CD1c-positive myeloid dendritic cell (primary cell): ENCODE results near the gene DAB1.

Experiments
- DNase-seq: peaks from one replicate; pipeline ENCODE4 v3.0.0-alpha.2; 2016; ENCODE audit errors: extremely low spot score

The DAB1 gene

DNA sequence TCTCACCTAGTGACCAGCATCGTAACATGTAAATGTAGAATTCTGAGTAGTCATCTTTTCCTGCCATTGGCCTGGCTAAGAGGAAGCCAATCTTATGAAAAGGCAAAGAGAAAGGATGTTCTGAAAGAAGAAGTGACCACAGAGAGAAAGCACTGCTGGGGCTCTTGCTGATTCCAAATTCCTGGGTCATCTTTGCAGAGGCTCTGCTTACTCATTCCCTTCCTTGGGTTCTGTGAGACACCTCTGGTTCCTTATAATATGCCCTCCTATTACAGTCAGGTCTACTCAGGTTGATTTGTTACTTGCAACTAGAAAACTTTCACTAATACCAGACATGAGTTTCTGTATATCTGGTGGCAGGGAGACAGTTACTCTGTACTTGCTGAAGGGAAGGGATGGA lies 259.3 kb downstream of the DAB1 start:
- no peak for DNase-seq

- DNase-seq = no peak
These were observed 260.1 kb downstream of the DAB1 start for GRCh38 chr1:57163789-57164188.

DNA sequence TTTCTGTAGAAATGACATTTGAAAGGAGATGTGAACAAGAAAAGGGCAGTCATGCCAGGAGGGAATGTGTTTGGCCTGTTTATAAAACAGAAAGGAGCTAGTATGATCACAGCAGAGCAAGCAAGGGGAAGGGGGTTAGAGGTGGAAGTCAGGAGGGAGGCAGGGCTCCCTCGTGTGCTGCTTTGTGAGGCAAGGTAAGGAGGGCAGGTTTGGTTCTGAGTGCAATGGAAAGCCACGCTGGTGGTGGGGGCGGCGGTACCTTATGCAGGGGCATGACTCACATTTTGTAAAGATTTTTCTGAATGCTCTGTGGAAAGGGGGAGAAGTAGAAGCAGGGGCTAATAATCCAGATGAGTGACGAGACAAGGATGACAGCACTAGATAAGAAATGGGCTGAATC lies 260.5 kb downstream of the DAB1 start:
- no peak for DNase-seq

DNA sequence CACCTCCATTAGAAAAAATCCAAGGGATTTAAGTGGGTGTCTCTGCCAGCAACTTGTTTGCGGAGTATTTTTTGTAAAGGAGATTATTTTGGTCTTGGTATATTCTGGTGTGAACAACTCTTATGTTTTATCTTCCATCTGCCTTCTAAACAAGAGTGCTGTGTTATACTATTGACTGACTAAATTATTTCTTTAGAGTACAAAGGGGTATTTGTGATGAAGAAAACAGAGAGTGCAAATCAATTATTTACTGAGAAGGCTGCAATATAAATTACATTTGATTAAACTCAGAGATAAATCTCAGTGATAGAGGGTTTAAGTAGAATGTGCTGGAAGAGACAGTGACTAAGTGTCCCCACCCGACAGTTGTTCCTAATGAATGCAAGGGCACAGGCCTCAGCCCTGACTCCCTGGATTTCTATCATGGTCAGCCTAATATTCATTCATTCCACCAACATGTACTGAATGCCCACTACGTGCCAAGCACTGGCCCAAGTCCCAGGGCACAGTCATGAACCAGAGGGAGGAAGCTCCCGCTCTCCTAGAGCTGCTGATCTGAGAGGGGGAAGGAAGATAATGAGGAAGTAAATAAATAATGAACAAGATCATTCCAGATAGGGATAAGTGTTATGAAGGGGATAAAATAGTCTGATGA lies 261.1 kb downstream of the DAB1 start:
- DNase-seq = no peak

GRCh38 chr1:57160594-57160993 lies 263.3 kb downstream of the DAB1 start:
- DNase-seq = no peak

GRCh38 chr1:57158604-57158998 lies 265.3 kb downstream of the DAB1 start:
- DNase-seq = no peak

GRCh38 chr1:57157818-57158603 lies 265.8 kb downstream of the DAB1 start:
- DNase-seq = no peak

DNA sequence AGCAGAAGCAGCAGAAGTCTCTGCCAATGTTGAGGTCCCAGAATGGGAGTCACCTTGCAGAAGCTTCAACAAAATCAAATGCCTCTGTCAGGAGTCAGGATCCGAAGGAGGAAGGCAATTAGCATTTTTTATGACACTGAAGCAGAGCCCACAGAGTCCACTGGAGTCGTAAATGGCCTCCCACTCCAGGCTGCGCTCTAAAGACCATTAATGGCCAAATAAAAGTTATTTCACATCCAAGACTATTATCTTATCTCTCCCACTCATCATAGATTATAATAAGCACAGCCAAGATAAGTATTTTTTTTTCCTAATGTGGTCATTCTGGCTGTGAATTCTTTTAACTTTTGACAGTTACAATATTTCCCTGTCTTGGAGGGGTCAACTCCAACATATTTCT lies 267.0 kb downstream of the DAB1 start:
- DNase-seq = no peak

DNA sequence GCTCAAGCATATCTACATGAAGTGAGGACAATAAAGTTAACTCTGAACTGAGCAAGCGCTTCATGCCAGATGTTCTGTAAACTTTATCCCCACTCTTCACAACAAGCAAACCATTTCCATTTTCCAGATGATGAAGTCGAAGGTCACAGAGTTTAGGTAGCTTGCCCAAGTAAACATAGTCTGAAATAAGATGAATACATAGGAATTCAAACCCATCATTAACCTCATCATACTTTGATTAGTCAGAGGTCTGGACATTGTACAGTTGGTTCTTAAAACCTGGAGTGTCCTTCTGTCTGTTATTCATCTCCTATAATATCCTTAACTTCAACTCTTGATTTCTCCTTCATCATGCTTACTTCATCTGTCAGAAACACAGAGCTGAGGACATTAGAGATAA lies 277.8 kb downstream of the DAB1 start:
- DNase-seq = no peak

DNA sequence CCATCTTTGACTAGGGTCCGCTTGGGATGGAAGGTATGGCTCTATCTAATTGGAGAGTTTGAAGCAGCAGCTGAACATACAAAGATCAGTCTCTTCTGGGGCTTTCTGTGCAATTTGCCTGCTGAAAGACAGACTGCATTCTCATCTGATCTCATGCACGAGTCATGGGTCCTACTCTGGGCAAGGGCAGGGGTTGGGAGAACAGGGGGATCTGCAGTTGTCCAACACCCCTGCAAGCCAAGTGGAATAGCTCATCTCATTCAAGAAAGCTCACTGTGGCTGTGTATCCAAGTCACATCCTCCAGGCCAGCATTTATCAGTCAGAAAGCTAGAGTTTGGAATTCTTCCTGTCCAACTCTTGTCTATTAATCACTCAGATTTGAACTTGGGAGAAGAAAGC lies 280.9 kb downstream of the DAB1 start:
- no peak for DNase-seq

- no peak for DNase-seq
These were observed 281.7 kb downstream of the DAB1 start for GRCh38 chr1:57142169-57142568.

- no peak for DNase-seq
These were observed 285.3 kb downstream of the DAB1 start for GRCh38 chr1:57138432-57139078.

- no peak for DNase-seq
These were observed 285.9 kb downstream of the DAB1 start for GRCh38 chr1:57137980-57138379.

DNA sequence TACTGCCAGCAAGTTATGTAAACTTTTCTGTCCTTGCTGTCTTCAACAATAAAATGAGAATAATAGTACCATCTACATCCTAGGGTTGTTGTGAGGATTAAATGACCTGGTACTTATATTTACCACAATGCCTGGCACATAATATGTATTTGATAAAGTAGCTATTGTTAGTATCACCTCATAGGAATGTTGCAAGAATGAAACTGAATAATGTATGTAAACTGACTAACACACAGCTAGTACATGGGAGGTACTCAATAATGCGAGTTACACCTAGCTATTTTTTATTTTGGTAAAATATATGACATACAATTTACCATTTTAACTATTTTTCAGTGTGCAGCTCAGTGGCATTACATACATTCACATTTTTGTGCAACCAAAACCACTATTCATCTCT lies 289.1 kb downstream of the DAB1 start:
- no peak for DNase-seq

DNA sequence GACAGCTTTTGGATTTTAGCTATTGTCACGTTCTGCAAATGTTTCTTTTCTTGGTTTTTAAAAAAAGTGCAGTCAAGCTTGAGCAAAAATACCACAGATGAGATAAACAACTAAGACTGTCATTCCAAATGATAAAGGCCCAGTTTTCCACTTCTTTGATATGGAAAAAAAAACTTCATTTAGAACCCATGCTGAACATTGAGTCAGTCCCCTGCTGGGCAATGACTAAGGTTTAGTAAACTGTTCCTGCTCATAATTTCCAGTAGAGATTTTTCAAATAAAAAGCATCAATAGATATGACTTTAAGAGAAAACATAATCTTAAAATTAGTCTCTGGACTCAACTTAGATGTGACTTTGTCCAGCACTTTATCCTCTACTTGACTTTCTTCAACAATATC lies 290.2 kb downstream of the DAB1 start:
- DNase-seq = no peak

GRCh38 chr1:57132993-57133622 lies 290.8 kb downstream of the DAB1 start:
- DNase-seq = no peak

DNA sequence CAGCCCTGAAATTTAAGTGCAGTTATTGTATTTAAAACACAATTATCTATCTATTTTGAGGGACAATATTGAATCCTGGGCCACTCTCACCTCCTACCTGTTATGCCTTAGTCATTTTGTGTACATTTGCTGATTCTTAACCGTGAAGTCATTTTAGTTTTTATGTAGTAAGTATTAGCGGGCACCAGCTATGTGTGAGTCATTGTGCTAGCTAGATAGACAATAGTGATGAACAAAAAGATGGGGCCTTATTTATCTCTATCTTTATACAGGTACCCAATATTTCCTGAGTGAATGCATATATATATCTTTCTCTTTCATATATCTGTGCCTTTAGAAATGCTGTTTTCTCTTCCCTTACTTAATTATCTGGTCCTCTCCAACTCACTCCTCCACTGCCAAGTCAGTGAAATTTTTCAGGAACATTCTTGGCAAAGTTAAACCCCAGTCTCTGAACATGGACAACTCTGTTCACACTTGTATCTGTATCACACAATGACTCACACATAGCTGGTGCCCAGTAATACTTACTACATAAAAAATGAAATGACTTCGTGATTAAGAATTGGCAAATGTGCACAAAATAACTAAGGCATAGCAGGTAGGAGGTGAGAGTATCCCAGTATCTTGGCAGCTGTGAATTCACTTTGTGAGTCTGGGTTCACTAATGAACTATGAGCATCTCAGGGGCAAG lies 292.0 kb downstream of the DAB1 start:
- DNase-seq = no peak

- no peak for DNase-seq
These were observed 292.6 kb downstream of the DAB1 start for GRCh38 chr1:57131257-57131656.

DNA sequence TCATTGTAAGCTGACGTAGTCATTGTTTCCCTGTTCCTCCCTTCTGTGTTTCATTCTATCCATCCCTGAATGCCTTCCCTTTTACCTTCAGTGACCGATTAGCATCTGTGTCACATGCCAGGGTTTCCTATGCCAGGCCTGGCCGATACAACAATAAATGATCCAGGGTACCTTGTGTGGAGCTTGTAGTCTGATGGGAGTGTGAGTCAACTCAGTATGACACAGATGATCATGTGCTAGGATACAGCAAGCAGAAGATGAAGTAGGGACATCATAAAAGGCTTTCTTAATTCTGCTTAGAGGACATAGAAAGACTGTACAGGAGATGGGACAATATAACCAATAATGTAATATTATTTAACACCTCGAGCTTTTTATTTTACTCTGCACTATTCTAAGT lies 294.0 kb downstream of the DAB1 start:
- DNase-seq = no peak

DNA sequence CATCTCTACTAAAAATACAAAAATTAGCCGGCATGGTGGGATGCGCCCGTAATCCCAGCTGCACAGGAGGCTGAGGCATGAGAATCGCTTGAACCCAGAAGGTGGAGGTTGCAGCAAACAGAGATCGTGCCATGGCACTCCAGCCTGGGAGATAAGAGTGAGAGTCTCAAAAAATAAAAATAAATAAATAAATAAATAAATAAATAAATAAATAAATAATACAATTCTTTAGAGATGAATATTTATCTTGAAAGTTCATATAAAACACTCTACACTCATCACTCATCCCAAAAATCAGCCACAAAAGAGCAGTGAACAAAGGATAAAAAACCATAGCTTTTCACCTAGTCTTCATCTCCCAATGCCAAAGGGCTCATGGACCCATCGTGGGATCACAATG lies 295.9 kb downstream of the DAB1 start:
- no peak for DNase-seq

- no peak for DNase-seq
These were observed 299.0 kb downstream of the DAB1 start for GRCh38 chr1:57124768-57125446.
